HEK293T (cell line): ENCODE data around the gene AXIN2.
A peak's percentile ranks its signal among the peaks of the same experiment; 100 is the strongest.

Experiments used
- CTCF ChIA-PET: fragments of 350-600 bp; formaldehyde crosslinking; extraction: SDS; loops from one replicate; lab custom pipeline; 2021; ENCODE audit warnings: antibody characterized with exemption, inconsistent platforms; lab: Yijun Ruan, JAX
- POLR2A ChIA-PET: fragments of 350-600 bp; formaldehyde crosslinking; extraction: SDS; loops from one replicate; lab custom pipeline; 2020; ENCODE audit warnings: antibody characterized with exemption, inconsistent platforms; lab: Yijun Ruan, JAX
- DNase-seq: peaks from one replicate; pipeline ENCODE4 v3.0.0; 2012; ENCODE audit warnings: mixed read lengths; ENCODE audit errors: extremely low spot score
- ARNT ChIP-seq: fragments of 450-650 bp; IDR thresholded peaks from 2 replicates; pipeline ENCODE4 v1.6.1; 2017; ENCODE audit warnings: mild to moderate bottlenecking
- BHLHE40 ChIP-seq: fragments of 450-650 bp; IDR thresholded peaks from 2 replicates; pipeline ENCODE4 v1.6.1; 2016; ENCODE audit warnings: mild to moderate bottlenecking, moderate library complexity, borderline replicate concordance
- CTBP1 ChIP-seq: fragments of 450-650 bp; IDR thresholded peaks from 2 replicates; pipeline ENCODE4 v1.6.1; 2016; ENCODE audit warnings: borderline replicate concordance
- ELF4 ChIP-seq: fragments of 450-650 bp; IDR thresholded peaks from 2 replicates; pipeline ENCODE4 v1.6.1; 2017; ENCODE audit warnings: antibody characterized with exemption
- FOXA1 ChIP-seq: fragments of 450-650 bp; IDR thresholded peaks from 2 replicates; pipeline ENCODE4 v1.6.1; 2016; ENCODE audit warnings: mild to moderate bottlenecking
- FOXK2 ChIP-seq: fragments of 450-650 bp; IDR thresholded peaks from 2 replicates; pipeline ENCODE4 v1.6.1; 2016; ENCODE audit warnings: mild to moderate bottlenecking
- FOXM1 ChIP-seq: fragments of 450-650 bp; IDR thresholded peaks from 2 replicates; pipeline ENCODE4 v1.6.1; 2017; ENCODE audit warnings: mild to moderate bottlenecking, borderline replicate concordance
- HDGF ChIP-seq: fragments of 450-650 bp; IDR thresholded peaks from 2 replicates; pipeline ENCODE4 v1.6.1; 2017; ENCODE audit warnings: antibody characterized with exemption, borderline replicate concordance
- L3MBTL2 ChIP-seq: fragments of 450-650 bp; conservative IDR thresholded peaks from 2 replicates; pipeline ENCODE4 v1.6.1; 2016; ENCODE audit warnings: mild to moderate bottlenecking
- LEF1 ChIP-seq: fragments of 450-650 bp; IDR thresholded peaks from 2 replicates; pipeline ENCODE4 v1.6.1; 2017; ENCODE audit warnings: mild to moderate bottlenecking, borderline replicate concordance
- NFRKB ChIP-seq: fragments of 450-650 bp; IDR thresholded peaks from 2 replicates; pipeline ENCODE4 v1.6.1; 2016; ENCODE audit warnings: mild to moderate bottlenecking, moderate library complexity
- PKNOX1 ChIP-seq: fragments of 450-650 bp; IDR thresholded peaks from 2 replicates; pipeline ENCODE4 v1.6.1; 2016
- SP1 ChIP-seq: fragments of 450-650 bp; IDR thresholded peaks from 2 replicates; pipeline ENCODE4 v1.6.1; 2017
- SUZ12 ChIP-seq: fragments of 450-650 bp; IDR thresholded peaks from 2 replicates; pipeline ENCODE4 v1.6.1; 2016; ENCODE audit warnings: mild to moderate bottlenecking
- TARDBP ChIP-seq: fragments of 450-650 bp; IDR thresholded peaks from 2 replicates; pipeline ENCODE4 v1.6.1; 2016
- ZNF384 ChIP-seq: fragments of 450-650 bp; IDR thresholded peaks from 2 replicates; pipeline ENCODE4 v1.6.1; 2016

The AXIN2 gene

GRCh38 chr17:65531256-65532100 lies 30.0 kb downstream of the AXIN2 start:
- no peak for TF ChIP-seq FOXK2
- TF ChIP-seq SUZ12 = no peak
- no peak for TF ChIP-seq SP1
- TF ChIP-seq ZNF384 = no peak
- TF ChIP-seq BHLHE40 = no peak
- TF ChIP-seq HDGF = no peak
- TF ChIP-seq ELF4 = no peak
- TF ChIP-seq FOXM1 = no peak
- TF ChIP-seq NFRKB = no peak
- no peak for TF ChIP-seq FOXA1
- TF ChIP-seq ARNT = no peak
- no peak for TF ChIP-seq CTBP1
- ChIA-PET CTCF (interaction anchor here (0.6 to 0.8 kb wide), 4 partner anchors 13 to 157 kb away, joined by 3 to 4 read pairs (median 4); no protein-coding TSS in a partner anchor), POLR2A (no interaction called here)
- peak; percentile 49 for DNase-seq

- CTCF ChIA-PET = interaction anchor here (0.6 to 0.8 kb wide), 4 partner anchors 14 to 156 kb away, joined by 3 to 4 read pairs (median 4); no protein-coding TSS in a partner anchor
- POLR2A ChIA-PET = no interaction called here
- TF ChIP-seq ZNF384 (peak; percentile 66), SUZ12 (no peak), NFRKB (no peak)
- no peak for DNase-seq
Measured at GRCh38 chr17:65530523-65531255, 30.8 kb downstream of the AXIN2 start.

GRCh38 chr17:65529761-65530522 lies 31.5 kb downstream of the AXIN2 start:
- TF ChIP-seq NFRKB (no peak), PKNOX1 (no peak), FOXK2 (no peak), HDGF (no peak), SUZ12 (no peak), ZNF384 (no peak), CTBP1 (no peak), BHLHE40 (no peak), SP1 (no peak), TARDBP (no peak), FOXA1 (no peak), FOXM1 (no peak), ARNT (no peak), LEF1 (no peak), ELF4 (no peak)
- ChIA-PET CTCF (no interaction called here), POLR2A (no interaction called here)
- no peak for DNase-seq

GRCh38 chr17:65529040-65529633 lies 32.3 kb downstream of the AXIN2 start:
- TF ChIP-seq PKNOX1 = no peak
- TF ChIP-seq ARNT = no peak
- TF ChIP-seq FOXA1 = no peak
- TF ChIP-seq BHLHE40 = no peak
- no peak for TF ChIP-seq NFRKB
- TF ChIP-seq L3MBTL2 = no peak
- TF ChIP-seq FOXK2 = no peak
- no peak for TF ChIP-seq LEF1
- no peak for TF ChIP-seq SUZ12
- TF ChIP-seq CTBP1 = no peak
- no peak for TF ChIP-seq TARDBP
- no peak for TF ChIP-seq SP1
- no peak for TF ChIP-seq HDGF
- TF ChIP-seq ZNF384 = no peak
- CTCF ChIA-PET = no interaction called here
- no peak for DNase-seq
- POLR2A ChIA-PET = no interaction called here

GRCh38 chr17:65527857-65528591 lies 33.4 kb downstream of the AXIN2 start:
- ChIA-PET POLR2A (no interaction called here), CTCF (no interaction called here)
- TF ChIP-seq BHLHE40 = no peak
- no peak for TF ChIP-seq ARNT
- TF ChIP-seq ELF4 = no peak
- TF ChIP-seq SP1 = no peak
- TF ChIP-seq FOXA1 = no peak
- no peak for TF ChIP-seq SUZ12
- no peak for TF ChIP-seq L3MBTL2
- no peak for TF ChIP-seq CTBP1
- DNase-seq = no peak
